HG02852 (cell line): ENCODE measurements around the gene ERC2.
"Not testable (repeated sequence)": the region's sequence is repeated elsewhere in the genome, so short reads cannot be mapped to it uniquely, and the experiment has no call there.

ENCODE experiments used
- ATAC-seq: cut with Tn5 transposase; IDR thresholded peaks from one replicate; pipeline ENCODE4 v1.9.1; 2021; ENCODE audit warnings: mild to moderate bottlenecking, moderate library complexity; ENCODE audit not compliant: unreplicated experiment

ERC2 gene

GRCh38 chr3:55858727-55859126 lies 609.5 kb downstream of the ERC2 start:
- ATAC-seq = no peak

GRCh38 chr3:55858302-55858701 lies 610.0 kb downstream of the ERC2 start:
- ATAC-seq = no peak

- ATAC-seq = no peak
Measured at GRCh38 chr3:55857633-55858032, 610.6 kb downstream of the ERC2 start.

GRCh38 chr3:55855311-55855710 lies 613.0 kb downstream of the ERC2 start:
- ATAC-seq = no peak

GRCh38 chr3:55854494-55854893 lies 613.8 kb downstream of the ERC2 start:
- ATAC-seq = no peak

- ATAC-seq = no peak
Measured at GRCh38 chr3:55852326-55852725, 615.9 kb downstream of the ERC2 start.

GRCh38 chr3:55842204-55842603 lies 626.1 kb downstream of the ERC2 start:
- no peak for ATAC-seq

GRCh38 chr3:55831876-55832275 lies 636.4 kb downstream of the ERC2 start:
- ATAC-seq = not testable (repeated sequence)

- ATAC-seq = no peak
Measured at GRCh38 chr3:55828712-55829111, 639.6 kb downstream of the ERC2 start.

GRCh38 chr3:55827786-55828185 lies 640.5 kb downstream of the ERC2 start:
- ATAC-seq = no peak

GRCh38 chr3:55826731-55827496 lies 641.4 kb downstream of the ERC2 start:
- ATAC-seq = no peak

- ATAC-seq = no peak
Measured at GRCh38 chr3:55826097-55826496, 642.2 kb downstream of the ERC2 start.

- no peak for ATAC-seq
Measured at GRCh38 chr3:55824406-55824805, 643.9 kb downstream of the ERC2 start.

GRCh38 chr3:55823829-55824228 lies 644.4 kb downstream of the ERC2 start:
- ATAC-seq = no peak

- ATAC-seq = no peak
Measured at GRCh38 chr3:55823001-55823400, 645.3 kb downstream of the ERC2 start.

- ATAC-seq = no peak
Measured at GRCh38 chr3:55819005-55819404, 649.3 kb downstream of the ERC2 start.

GRCh38 chr3:55818485-55818884 lies 649.8 kb downstream of the ERC2 start:
- no peak for ATAC-seq

GRCh38 chr3:55816794-55817576 lies 651.3 kb downstream of the ERC2 start:
- ATAC-seq = no peak

GRCh38 chr3:55815262-55815661 lies 653.0 kb downstream of the ERC2 start:
- no peak for ATAC-seq

GRCh38 chr3:55813268-55814097 lies 654.8 kb downstream of the ERC2 start:
- ATAC-seq = no peak

- no peak for ATAC-seq
Measured at GRCh38 chr3:55812394-55813013, 655.8 kb downstream of the ERC2 start.
